Epithelial cell of esophagus (primary cell): ENCODE measurements around the gene CNDP1.

Experiments
- DNase-seq: peaks from one replicate; pipeline ENCODE4 v3.0.0; 2010; ENCODE audit warnings: low read depth
- H3K4me3 ChIP-seq: 2 replicates; pipeline ENCODE4 v1.5.1; 2011; ENCODE audit warnings: mild to moderate bottlenecking, low read length, control low read depth
- CTCF ChIP-seq: IDR thresholded peaks from 2 replicates; pipeline ENCODE4 v1.5.1; 2011; ENCODE audit warnings: low read depth, mild to moderate bottlenecking, low read length, control low read depth, inconsistent platforms; ENCODE audit not compliant: insufficient read depth; ENCODE audit errors: missing control alignments

Gene CNDP1

GRCh38 chr18:74515620-74516231, 18.6 kb upstream of the CNDP1 start:
- H3K4me3 ChIP-seq = no peak overlapping the region
- no peak for DNase-seq
- no peak for TF ChIP-seq CTCF

- DNase-seq = no peak
- TF ChIP-seq CTCF = no peak
- H3K4me3 ChIP-seq = no peak overlapping the region
These were observed 17.7 kb upstream of the CNDP1 start for GRCh38 chr18:74516271-74517235.

GRCh38 chr18:74517236-74517630, 17.1 kb upstream of the CNDP1 start:
- no peak overlapping the region for H3K4me3 ChIP-seq
- no peak for DNase-seq
- TF ChIP-seq CTCF = no peak

GRCh38 chr18:74518456-74519295, 15.6 kb upstream of the CNDP1 start:
- H3K4me3 ChIP-seq = no peak overlapping the region
- TF ChIP-seq CTCF = no peak
- DNase-seq = no peak

- no peak overlapping the region for H3K4me3 ChIP-seq
- no peak for DNase-seq
- no peak for TF ChIP-seq CTCF
These were observed 14.8 kb upstream of the CNDP1 start for GRCh38 chr18:74519320-74520095.
